ENCODE measurements around the gene GJD3.
"Not testable (repeated sequence)": the region's sequence is repeated elsewhere in the genome, so short reads cannot be mapped to it uniquely, and the experiment has no call there.

GJD3 gene, protein sequence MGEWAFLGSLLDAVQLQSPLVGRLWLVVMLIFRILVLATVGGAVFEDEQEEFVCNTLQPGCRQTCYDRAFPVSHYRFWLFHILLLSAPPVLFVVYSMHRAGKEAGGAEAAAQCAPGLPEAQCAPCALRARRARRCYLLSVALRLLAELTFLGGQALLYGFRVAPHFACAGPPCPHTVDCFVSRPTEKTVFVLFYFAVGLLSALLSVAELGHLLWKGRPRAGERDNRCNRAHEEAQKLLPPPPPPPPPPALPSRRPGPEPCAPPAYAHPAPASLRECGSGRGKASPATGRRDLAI

GRCh38 chr17:40364121-40364861 is at the start of gene GJD3:
TSS of gene GJD3 (minus strand) at chr17:40364737. CDS start at chr17:40363815, 922 bp downstream.
- no peak for DNase-seq (ENCODE audit: low read depth)

DNA sequence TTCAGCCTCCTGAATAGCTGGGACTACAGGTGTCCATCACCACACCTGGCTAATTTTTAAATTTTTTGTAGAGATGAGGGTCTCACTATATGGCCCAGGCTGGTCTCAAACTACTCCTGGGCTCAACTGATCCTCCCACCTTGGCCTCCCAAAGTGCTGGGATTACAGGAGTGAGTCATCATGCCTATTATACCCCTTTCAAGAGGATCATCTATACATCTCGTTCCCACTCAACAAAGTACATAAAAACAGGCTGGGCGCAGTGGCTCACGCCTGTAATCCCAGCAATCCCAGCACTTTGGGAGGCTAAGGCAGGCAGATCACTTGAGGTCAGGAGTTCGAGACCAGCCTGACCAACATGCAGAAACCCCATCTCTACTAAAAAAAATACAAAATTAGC is 49.8 kb upstream of the GJD3 start:
- DNase-seq (ENCODE audit: low read depth) = not testable (repeated sequence)

- DNase-seq (ENCODE audit: low read depth) = no peak
Measured at GRCh38 chr17:40412880-40413279, 48.3 kb upstream of the GJD3 start.

DNA sequence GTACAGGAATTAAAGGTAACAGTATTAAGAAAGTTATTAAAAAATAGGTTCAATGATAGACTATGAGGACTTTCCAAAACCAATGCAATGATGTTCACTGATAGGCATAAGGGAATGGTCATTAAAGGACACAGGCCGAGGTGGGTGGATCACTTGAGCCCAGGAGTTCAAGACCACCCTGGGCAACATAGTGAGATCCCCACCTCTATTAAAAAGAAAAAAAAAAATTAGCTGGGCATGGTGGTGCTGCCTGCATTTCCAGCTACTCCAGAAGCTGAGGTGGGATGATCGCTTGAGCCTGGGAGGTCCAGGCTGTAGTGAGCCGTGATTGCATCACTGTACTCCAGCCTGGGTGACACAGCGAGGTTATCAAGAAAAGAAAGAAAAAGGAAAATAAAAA is 47.3 kb upstream of the GJD3 start:
- no peak for DNase-seq (ENCODE audit: low read depth)

DNA sequence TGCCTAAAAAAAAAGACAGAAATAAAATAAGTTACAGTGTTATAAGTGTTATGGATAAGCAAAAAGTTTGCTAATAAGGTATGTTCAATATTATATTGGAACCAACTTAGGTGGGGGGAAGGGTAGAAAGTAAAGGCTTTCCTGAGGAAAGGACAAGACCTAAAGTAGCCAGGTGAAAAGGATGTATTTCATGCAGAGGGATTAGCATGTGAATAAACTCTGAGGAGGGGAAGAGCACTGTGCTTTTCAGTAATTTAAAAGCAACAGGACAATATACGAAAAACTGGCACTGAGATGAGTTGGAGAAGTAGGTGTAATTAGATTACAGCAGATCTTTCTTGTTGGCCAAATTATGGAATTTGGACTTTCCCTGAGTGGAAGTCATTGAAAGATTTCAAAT is 45.5 kb upstream of the GJD3 start:
- no peak for DNase-seq (ENCODE audit: low read depth)

- DNase-seq (ENCODE audit: low read depth) = not testable (repeated sequence)
Measured at GRCh38 chr17:40409540-40409939, 45.0 kb upstream of the GJD3 start.

GRCh38 chr17:40407460-40407859 is 42.9 kb upstream of the GJD3 start:
- no peak for DNase-seq (ENCODE audit: low read depth)

DNA sequence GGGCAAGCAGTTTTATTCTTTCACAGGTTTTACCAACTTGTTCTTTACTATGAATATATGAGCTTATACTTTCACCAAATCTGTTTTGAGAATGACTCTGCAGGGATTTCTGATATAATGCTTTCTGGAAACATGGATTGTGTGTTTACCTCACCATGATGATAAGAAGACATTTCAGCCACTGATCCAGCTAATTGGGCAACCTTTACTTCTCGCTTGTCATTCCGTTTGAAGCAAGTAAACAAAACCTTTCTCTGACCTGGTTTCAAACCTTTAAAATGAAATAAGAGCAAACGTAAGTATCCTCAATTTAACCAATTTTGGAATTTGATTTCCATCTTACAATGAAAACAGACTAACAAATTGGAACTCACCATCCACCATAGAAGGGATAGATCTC is 39.5 kb upstream of the GJD3 start:
- no peak for DNase-seq (ENCODE audit: low read depth)

- DNase-seq (ENCODE audit: low read depth) = no peak
Measured at GRCh38 chr17:40402668-40403067, 38.1 kb upstream of the GJD3 start.

DNA sequence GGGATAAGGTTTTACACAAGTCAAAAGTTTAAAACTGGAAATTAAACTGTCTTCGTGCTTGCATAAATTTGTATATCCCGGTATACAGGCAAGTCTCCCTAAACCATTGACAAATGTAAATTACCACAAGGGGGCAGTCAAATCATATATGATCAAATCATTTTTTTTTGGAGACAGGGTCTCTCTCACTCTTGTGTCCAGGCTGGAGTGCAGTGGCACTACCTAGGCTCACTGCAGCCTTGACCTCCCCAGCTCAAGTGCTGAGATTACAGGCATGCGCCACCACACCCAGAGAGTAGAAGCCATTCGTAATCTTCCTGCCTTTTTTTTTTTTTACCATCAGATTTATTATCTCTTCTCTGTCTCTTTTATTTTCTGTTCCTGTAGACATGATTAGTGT is 34.6 kb upstream of the GJD3 start:
- no peak for DNase-seq (ENCODE audit: low read depth)

DNA sequence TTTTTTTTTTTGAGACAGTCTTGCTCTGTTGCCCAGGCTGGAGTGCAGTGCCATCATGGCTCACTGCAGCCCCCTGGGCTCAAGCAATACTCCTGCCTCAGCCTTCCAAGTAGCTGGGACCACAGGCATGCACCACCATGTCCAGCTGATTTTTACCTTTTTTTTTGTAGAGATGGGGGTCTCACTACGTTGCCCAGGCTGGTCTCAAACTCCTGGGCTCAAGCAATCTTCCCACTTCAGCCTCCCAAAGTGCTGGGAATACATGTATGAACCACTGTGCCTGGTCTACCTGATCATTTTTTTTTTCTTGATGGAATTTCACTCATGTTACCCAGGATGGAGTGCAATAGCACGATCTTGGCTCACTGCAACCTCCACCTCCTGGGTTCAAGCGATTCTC is 22.0 kb upstream of the GJD3 start:
- DNase-seq (ENCODE audit: low read depth) = not testable (repeated sequence)

- no peak for DNase-seq (ENCODE audit: low read depth)
Measured at GRCh38 chr17:40382251-40382650, 17.7 kb upstream of the GJD3 start.

GRCh38 chr17:40378966-40379365 is 14.4 kb upstream of the GJD3 start:
- no peak for DNase-seq (ENCODE audit: low read depth)

- DNase-seq (ENCODE audit: low read depth) = no peak
Measured at GRCh38 chr17:40377832-40378231, 13.3 kb upstream of the GJD3 start.

DNA sequence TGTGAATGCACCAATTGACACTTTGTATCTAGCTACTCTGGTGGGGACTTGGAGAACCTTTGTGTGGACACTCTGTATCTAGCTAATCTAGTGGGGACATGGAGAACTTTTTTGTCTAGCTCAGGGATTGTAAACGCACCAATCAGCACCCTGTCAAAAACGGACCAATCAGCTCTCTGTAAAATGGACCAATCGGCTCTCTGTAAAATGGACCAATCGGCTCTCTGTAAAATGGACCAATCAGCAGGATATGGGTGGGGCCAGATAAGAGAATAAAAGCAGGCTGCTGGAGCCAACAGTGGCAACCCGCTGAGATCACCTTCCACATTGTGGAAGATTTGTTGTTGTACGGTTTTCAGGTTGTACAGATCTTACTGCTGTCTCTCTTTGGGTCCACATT is 12.0 kb upstream of the GJD3 start:
- not testable (repeated sequence) for DNase-seq (ENCODE audit: low read depth)

- DNase-seq (ENCODE audit: low read depth) = not testable (repeated sequence)
Measured at GRCh38 chr17:40375786-40376185, 11.2 kb upstream of the GJD3 start.

- no peak for DNase-seq (ENCODE audit: low read depth)
Measured at GRCh38 chr17:40374821-40375498, 10.4 kb upstream of the GJD3 start.

DNA sequence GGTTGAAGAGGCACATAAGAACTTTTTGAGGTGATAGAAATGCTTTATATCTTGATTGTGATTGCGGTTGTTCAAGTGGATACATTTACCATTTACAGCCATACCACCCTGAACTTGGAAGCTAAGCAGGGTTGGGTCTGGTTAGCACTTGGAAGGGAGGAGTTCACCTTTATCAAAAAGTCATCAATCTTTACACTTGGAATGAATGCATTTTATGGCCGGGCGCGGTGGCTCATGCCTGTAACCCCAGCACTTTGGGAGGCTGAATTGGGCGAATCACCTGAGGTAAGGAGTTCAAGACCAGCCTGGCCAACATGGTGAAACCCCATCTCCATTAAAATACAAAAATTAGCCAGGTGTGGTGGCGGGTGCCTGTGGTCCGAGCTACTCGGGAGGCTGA is 9.5 kb upstream of the GJD3 start:
- no peak for DNase-seq (ENCODE audit: low read depth)

DNA sequence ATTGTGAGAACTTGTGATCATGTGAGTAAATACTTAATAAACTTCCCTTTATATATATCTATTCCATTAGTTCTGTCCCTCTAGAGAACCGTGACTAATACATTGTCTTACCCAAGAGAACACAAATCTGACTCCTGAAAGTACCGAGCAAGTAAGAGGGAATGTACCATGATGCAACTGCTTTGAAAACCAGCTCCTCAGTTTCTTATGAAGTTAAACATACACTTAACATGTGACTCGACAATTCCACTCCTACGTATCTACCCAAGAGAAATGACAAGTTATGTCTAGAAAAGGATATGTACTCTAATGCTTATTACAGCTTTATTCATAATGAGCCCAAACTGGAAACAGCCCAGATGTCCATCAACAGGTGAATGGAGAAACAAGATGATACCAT is 8.8 kb upstream of the GJD3 start:
- no peak for DNase-seq (ENCODE audit: low read depth)

DNA sequence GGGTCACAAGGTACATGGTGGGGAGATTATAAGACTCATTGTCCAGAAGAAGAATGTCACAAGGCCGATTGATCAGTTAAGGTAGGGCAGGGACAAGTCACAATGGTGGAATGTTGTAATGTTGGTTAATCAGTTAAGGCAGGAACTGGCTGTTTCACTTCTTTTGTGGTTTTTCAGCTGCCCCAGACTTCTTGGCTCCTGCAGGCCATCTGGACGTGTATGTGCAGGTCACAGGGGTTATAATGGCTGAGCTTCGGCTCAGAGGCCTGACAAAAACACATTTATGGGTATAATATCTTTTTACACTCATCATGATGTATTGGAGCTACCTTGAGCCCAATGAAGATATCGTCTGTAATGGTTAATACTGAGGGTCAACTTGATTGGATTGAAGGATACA is 8.1 kb upstream of the GJD3 start:
- not testable (repeated sequence) for DNase-seq (ENCODE audit: low read depth)

DNA sequence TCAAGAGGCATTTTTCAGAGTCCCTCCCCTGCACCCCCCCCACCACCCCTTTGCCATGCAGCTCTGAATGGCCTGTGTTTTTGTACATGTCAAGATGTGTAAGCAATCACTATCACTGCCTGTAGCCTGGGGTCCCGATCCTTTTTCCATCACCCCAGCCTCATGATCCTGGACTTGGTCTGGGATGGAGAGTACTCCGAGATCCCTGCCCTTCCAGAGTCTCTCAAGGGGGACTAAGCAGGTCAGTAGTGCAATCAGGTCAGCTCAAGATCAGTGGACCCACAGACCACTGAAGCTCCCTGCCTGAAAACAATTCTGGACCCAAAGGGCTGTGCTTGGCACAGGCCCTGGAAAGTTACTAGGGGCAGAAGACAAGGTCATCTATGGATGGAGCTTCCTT is 7.5 kb upstream of the GJD3 start:
- DNase-seq (ENCODE audit: low read depth) = no peak

GRCh38 chr17:40371261-40371929 is 6.9 kb upstream of the GJD3 start:
- DNase-seq (ENCODE audit: low read depth) = no peak

DNA sequence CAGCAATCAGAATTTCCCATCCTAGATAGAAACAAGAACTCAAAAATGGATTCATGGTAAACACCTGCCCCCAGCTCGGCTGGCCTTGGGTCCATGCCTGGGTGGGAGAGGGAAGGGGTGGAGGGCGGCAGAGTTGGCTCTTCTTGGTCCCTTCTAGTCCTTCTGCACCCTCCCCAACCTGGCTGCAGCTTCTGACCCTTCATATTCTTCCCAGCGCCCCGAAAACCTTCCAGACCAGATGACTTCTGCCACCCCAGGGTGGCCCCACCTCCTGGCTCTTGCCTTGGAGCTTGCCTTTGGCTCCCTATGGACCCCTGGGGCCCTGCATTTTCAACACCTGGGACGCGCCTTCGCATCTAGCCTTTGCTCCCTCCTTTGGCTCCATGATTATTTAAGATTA is 5.4 kb upstream of the GJD3 start:
- no peak for DNase-seq (ENCODE audit: low read depth)

Data from activated T-helper 1 cell treated with Interleukin-2 at 50 U/mL for 16 hours (primary cell).